KOPT-K1 (cell line): ENCODE data around the gene ABCB9.
"Not testable (repeated sequence)": the region's sequence is repeated elsewhere in the genome, so short reads cannot be mapped to it uniquely, and the experiment has no call there.

ENCODE experiments used
- H3K27ac ChIP-seq: fragments of 200-600 bp; sonication (generic); 2 replicates; pipeline ENCODE4 v1.5.1; 2016; ENCODE audit warnings: antibody characterized with exemption, mild to moderate bottlenecking, low read depth, low read length; ENCODE audit not compliant: poor library complexity, severe bottlenecking
- H3K36me3 ChIP-seq: fragments of 200-600 bp; sonication (generic); 2 replicates; pipeline ENCODE4 v1.5.1; 2017; ENCODE audit warnings: antibody characterized with exemption, mild to moderate bottlenecking, low read length, moderate library complexity; ENCODE audit not compliant: insufficient read depth
- H3K9me3 ChIP-seq: fragments of 200-600 bp; sonication (generic); 2 replicates; pipeline ENCODE4 v1.5.1; 2017; ENCODE audit warnings: antibody characterized with exemption, low read length, mild to moderate bottlenecking; ENCODE audit not compliant: insufficient read depth, poor library complexity, severe bottlenecking

ABCB9 gene

DNA sequence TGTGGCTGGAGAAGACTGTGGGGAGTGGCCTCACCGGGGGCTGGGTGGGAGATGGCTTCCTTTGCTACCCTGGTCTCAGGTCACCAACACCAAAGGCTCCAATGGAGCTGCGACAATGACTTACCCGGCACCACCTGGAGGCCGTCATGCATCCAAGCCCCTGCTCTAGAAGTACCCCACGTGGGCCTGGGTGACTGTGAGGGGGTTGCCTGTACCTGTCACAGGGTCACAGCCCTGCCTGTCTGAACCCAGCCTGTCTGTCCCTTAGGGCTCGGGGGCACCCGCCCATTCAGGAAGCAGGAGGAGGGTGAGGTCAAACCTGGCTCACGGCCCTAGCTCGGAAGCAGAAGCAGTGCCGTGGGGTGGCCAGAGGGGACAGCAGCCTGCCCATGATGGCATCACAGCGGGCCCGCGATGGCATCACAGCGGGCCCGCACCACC lies 18.9 kb downstream of the ABCB9 start:
- H3K36me3 ChIP-seq = no peaks in the 10 kb centered on the region
- H3K9me3 ChIP-seq = no peaks in the 10 kb centered on the region
- H3K27ac ChIP-seq = no peak overlapping the region

DNA sequence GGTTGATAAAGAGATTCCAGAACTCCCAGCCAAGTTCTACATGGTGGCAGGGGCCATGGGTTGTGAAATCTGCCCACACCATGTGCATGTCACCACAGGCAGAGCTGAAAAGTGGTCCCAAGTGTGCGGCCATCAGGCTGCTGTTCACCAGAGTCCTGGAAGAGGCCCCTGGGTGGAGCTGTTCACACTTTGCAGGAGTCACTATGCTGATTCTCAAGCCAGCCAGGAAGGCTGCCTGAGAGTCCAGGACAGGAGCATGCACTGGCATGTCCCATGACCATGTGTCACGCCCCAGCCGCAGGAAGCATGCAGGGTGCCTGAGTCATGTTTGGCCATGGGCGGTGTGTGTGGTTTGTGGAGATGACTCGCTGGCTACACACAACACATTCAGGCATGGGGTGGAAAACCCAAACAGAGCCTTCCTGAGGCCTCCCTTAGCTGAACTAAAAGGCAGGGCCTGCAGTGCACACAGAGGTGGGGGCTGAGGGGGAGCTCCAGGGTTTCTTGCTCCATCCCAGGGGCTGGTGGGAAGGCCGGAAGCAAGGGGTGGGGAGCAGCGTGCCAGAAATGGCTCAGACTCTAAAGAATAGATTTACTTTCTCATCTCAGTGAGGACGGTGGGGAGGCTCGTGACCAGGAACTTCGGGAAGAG lies 19.4 kb downstream of the ABCB9 start:
- Histone ChIP-seq H3K9me3 (no peaks in the 10 kb centered on the region), H3K36me3 (no peaks in the 10 kb centered on the region), H3K27ac (no peak overlapping the region)

- Histone ChIP-seq H3K27ac (no peak overlapping the region), H3K36me3 (no peaks in the 10 kb centered on the region), H3K9me3 (no peaks in the 10 kb centered on the region)
These were observed 21.4 kb downstream of the ABCB9 start for GRCh38 chr12:122944605-122945592.

GRCh38 chr12:122943196-122943595 lies 23.1 kb downstream of the ABCB9 start:
- no peaks in the 10 kb centered on the region for H3K36me3 ChIP-seq
- no peaks in the 10 kb centered on the region for H3K9me3 ChIP-seq
- no peak overlapping the region for H3K27ac ChIP-seq

- Histone ChIP-seq H3K27ac (no peak overlapping the region), H3K9me3 (no peaks in the 10 kb centered on the region), H3K36me3 (no peaks in the 10 kb centered on the region)
These were observed 23.6 kb downstream of the ABCB9 start for GRCh38 chr12:122942637-122943036.

GRCh38 chr12:122941351-122941750 lies 24.9 kb downstream of the ABCB9 start:
- H3K36me3 ChIP-seq, H3K27ac ChIP-seq, H3K9me3 ChIP-seq: not testable (repeated sequence)

DNA sequence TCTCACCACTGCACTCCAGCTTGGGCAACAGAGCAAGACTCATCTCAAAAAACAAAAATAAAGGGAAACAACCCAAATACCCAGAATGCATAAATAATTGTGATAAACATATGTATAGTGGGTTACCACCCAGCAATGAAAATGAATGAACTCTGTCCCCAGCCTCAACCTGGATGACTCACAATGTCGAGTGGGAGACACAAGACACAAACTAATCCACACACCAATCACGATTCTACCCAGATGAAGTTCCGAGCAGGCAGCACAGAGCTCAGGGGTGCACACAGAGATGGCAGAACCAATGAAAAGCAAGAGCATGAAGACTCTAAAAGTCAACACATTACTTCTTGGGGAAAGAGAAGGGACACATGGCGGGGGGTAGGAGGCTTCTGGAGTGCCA lies 27.1 kb downstream of the ABCB9 start:
- H3K9me3 ChIP-seq = no peaks in the 10 kb centered on the region
- no peak overlapping the region for H3K27ac ChIP-seq
- no peaks in the 10 kb centered on the region for H3K36me3 ChIP-seq

DNA sequence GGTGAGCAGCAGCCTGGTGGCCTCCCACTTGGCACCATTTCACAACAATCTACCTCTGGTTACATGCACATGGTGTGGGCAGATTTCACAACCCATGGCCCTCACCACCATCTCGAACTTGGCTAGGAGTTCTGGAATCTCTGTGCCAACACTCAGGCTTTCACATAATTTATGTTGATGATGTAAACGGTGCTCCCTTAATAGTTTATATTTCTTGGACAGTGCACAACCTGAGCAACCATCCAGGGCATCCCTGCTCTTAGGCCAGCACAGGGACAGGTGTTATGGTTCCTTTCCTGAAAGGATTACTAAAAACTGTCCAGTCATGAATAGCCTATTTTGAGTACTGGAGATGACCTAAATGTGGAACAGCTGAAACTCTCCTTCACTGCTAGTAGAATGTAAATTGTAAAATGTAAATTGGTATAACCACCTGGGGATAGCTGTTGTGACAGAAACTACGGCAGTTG lies 28.6 kb downstream of the ABCB9 start:
- no peaks in the 10 kb centered on the region for H3K9me3 ChIP-seq
- no peaks in the 10 kb centered on the region for H3K36me3 ChIP-seq
- no peak overlapping the region for H3K27ac ChIP-seq

- Histone ChIP-seq H3K36me3 (no peaks in the 10 kb centered on the region), H3K9me3 (no peaks in the 10 kb centered on the region), H3K27ac (no peak overlapping the region)
These were observed 30.9 kb downstream of the ABCB9 start for GRCh38 chr12:122935318-122935717.

DNA sequence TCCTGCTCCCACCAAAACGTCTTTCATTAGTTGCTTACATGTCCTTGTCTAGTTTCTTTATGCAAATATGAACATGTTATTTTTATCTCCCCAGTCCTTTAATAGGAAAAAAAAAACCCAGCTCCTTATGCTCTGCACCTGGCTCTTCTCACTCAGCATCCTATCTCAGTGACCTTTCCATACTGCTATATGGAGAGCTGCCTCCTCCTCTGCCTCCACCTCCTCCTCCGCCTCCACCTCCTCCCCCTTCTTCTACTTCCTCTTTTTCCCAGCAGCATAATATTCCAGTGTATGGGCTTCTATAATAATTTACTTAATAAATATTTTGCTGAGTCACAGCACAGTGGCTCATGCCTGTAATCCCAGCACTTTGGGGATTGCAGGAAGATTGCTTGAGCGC lies 31.5 kb downstream of the ABCB9 start:
- Histone ChIP-seq H3K36me3 (no peaks in the 10 kb centered on the region), H3K9me3 (no peaks in the 10 kb centered on the region), H3K27ac (no peak overlapping the region)

DNA sequence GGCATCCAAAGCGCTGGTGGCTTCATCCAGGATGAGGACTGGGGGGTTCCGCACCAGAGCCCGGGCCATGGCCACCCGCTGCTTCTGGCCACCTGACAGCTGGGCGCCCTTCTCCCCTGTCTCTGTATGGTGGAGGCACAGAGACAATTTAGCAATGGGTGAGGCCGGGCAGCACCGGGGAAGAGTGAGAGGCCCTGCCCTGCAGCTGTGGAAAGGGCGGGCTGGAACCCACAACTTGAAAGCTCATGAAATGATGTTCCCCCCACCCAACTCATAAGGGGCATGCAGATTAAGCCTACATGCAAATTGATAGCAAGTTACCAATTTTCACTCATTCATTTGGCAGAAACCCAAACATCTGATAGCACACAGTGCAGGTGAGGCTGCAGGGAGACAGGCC lies 34.1 kb downstream of the ABCB9 start:
- no peak overlapping the region for H3K27ac ChIP-seq
- no peaks in the 10 kb centered on the region for H3K36me3 ChIP-seq
- H3K9me3 ChIP-seq = no peaks in the 10 kb centered on the region

GRCh38 chr12:122929812-122930211 lies 36.5 kb downstream of the ABCB9 start:
- no peaks in the 10 kb centered on the region for H3K9me3 ChIP-seq
- no peaks in the 10 kb centered on the region for H3K36me3 ChIP-seq
- no peak overlapping the region for H3K27ac ChIP-seq

DNA sequence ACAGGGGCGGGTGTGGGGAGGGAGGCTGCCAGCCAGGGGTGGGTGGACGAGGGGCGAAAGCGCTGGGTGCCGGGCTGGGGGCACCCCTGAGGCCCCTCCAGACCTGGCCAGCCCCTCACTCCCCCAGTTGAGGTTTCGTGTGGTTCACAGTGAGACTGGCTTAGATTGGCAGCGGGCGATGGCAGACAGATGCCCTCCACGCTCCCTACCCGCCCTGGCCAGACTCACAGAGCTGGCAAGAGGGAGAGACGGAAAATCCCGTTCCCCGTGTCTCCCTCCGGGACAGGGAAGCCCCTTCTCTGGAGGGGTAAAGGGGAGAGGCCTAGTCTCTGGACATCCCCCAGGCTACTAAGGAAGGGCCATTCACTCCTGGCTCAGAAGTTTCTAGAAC lies 37.1 kb downstream of the ABCB9 start:
- Histone ChIP-seq H3K27ac (no peak overlapping the region), H3K36me3 (no peaks in the 10 kb centered on the region), H3K9me3 (no peaks in the 10 kb centered on the region)

DNA sequence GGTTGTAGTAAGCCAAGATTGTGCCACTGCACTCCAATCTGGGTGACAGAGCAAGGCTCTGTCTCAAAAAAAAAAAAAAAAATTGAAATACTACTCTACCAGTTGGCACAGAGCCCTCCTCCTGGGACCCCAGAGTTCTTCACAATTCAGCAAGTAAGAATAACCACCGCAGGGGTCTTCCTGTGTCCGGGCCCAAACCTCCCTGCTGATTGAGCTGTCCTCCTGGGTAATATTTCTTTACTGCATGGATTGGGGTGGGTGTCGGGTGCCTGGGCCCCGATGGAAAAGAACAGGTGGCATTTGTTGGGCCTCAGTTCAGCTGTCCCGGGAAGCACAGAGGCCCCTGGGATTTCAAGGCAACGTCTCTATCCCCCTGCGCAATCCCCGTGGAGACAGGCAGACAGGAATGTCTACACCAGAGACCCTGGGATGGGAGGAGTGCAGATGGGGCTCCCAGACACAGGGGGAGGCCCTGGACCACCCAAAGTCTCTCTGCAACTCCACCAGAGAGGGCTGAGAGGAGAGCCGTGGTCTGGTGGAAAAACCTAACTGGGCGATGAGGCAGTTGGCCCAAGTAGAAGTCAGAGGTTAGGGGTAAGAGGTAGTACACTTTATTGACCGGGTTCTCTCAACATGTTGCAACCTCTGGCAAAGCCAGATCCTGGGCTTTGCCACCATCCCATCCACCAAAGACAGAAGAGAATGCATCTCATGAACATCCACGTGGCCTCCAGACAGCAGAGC lies 37.7 kb downstream of the ABCB9 start:
- Histone ChIP-seq H3K9me3 (no peaks in the 10 kb centered on the region), H3K27ac (no peak overlapping the region), H3K36me3 (no peaks in the 10 kb centered on the region)

DNA sequence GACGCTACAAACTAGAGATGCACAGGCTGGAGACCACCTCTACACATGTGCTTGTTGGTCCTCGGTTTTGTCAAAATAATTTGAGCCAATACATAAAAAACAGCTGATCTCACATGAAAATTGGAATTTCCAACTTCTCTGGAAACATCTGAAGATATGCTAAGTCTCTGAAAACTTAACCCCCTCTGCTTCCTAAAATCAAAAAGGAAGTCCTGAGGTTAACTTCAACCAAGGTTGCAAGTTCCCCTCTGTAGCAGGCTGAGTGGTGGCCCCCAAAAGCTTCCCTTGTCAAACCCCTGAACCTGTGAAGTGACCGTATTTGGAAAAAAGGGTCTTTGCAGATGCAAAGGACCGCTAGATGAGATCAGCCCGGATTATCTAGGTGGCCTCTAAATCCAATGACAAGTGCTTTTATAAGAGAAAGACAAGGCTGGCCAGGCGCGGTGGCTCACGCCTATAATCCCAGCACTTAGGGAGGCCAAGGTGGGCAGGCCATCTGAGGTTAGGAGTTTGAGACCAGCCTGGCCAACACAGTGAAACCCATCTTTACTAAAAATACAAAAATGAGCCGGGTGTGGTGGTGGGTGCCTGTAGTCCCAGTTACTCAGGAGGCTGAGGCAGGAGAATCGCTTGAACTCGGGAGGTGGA lies 38.4 kb downstream of the ABCB9 start:
- Histone ChIP-seq H3K27ac (no peak overlapping the region), H3K9me3 (no peaks in the 10 kb centered on the region)

More for the DNA sequence above, 38.4 kb downstream of the ABCB9 start:
- H3K36me3 ChIP-seq = no peaks in the 10 kb centered on the region
